Stimulated activated CD4-positive, alpha-beta T cell treated with anti-CD3 and anti-CD28 coated beads, Interleukin-2, amount 100 ng/mL, for 48 hours (primary cell): ENCODE data around the gene PBX4.

ENCODE experiments used
- DNase-seq, 2 donors: peaks; one replicate each; pipeline ENCODE4 v3.0.0-alpha.2; 2020

The PBX4 gene

GRCh38 chr19:19647037-19647835, 28.7 kb upstream of the PBX4 start:
- DNase-seq, result no peak

DNA sequence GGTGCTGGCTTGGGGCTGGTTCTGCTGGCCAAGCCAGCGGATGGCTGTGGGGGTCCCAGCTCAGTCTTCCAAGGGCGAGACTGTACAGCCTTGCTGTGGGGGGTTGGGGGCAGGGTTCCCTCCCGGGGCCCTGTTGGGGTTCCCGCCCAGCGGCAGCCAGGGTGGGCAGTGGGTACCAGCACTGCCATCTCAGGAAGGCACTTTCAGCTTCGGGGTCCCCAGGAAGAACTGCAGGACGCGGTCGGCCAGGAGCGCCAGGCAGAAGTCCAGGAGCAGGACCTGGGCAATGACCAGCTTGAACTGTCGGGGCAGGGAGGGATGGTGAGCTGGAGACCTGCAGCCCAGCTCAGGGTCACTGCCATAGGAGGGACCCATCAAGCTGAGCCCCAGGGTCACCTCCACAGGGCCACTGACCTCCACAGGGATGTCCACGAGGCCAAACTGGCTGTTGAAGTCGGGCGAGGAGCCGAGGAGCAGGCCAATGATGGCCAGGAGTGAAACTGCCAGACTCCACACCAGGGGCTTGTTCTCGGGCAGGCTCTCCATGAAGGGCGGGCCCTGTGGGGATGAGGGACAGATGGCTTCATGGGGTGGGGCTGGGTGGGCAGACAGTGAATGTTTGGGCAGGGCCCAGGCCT, 26.9 kb upstream of the PBX4 start:
- DNase-seq, result no peak

GRCh38 chr19:19644054-19644388, 25.5 kb upstream of the PBX4 start:
- DNase-seq, result no peak

GRCh38 chr19:19643158-19644053, 24.9 kb upstream of the PBX4 start, which contains the start of gene GMIP:
Gene GMIP (minus strand): TSS chr19:19643657. CDS start chr19:19643529, 128 bp downstream.
- peak; percentile 83 to 86 for DNase-seq

DNA sequence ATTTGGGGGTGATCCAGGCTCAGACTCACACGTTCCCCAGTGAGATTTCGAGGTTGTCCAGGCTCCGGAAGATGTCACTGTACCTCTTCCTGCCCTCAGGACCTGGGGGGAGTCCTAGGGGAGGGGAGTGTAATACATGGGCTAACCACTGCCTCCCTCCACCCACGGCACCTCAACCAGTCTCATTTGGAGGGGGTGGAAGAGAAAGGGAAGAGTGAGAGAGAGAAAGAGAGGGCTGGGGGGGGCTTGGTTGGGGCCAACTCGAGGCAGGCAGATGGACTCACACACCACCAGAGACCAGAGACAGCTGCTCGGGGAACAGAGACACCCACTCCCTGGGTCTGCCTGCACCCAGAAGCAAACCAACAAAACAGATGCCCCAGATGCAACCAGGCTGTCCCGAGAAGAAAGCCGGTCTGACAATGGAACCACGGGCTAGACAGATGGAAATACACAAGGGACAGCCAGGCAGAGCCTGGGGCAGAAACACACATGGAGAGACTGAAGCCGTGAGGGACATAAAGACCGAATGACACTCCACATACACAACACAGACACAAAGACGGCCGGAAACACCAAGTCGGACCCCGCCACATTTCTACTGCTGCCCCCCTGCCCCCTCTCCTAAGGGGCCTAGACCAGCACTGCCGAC, 24.1 kb upstream of the PBX4 start:
- peak; percentile 21 for DNase-seq

DNA sequence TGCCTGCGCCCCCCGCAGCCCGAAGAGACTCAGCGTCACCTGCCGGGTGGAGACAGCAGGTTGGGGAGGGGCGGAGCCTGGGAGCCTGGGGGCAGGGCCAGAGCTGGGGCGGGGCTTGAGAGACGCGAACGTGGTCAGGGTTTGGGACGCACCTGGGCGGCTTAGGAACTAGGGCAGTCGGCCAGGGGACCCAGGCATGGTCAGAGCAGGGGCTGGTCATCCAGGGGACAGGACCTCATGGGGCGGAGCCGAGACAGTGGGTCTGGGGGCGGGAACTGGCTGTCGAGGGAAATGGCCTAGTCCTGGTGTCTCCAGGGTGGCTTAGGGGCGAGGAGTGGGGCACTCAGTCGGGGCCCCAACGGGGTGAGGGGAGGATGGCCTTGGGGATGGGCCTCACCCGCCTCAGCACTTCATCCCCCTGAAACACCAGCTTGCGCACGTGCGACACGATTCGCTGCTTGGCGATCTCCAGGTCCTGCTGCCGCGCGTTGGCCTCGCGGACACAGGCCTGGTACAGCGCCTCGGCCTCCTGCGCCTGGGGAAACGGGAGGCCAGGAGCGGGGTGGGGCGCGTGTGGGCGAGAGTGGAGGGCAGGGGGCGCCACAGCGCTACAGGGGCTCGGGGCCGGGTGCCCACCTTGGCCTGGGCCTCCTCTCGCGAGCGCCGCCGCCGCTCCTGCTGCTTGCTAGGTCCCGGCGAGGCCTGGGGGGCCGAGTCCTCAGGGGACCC, 19.2 kb upstream of the PBX4 start:
- no peak for DNase-seq

GRCh38 chr19:19637186-19637522, 18.7 kb upstream of the PBX4 start:
- no peak for DNase-seq

DNA sequence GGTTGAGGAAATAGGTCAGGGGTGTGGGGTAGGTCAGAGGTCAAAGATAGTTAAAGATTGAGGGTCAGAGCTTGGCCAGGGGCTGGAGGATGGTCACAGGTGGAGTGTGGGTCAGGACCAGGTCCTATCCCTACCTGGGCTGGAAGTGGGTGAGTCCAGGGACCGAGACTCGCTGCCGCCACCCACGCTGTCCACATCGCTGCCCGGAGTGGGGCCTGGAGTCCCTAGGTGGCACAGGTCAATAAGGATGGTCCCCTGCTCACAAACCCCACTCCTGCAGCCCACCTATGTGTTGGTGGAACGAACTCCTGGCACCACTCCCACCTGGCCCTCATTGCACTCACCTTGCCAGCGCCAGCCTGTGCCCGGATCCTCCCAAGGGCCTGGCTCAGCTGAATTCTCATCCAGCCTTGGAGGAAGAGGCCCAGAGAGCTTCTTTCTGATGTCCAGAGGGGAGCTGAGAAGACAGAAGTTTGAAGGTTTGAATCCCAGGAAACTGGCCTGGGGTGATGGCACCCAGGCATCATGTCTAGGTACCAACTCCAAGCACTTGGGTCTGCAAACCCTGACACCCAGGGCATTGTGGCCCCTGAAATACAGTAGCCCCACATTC, 18.2 kb upstream of the PBX4 start:
- no peak for DNase-seq

- DNase-seq, result no peak
These were observed 16.8 kb upstream of the PBX4 start for GRCh38 chr19:19635313-19635702.

- DNase-seq, result no peak
These were observed 16.2 kb upstream of the PBX4 start for GRCh38 chr19:19634516-19635312.

DNA sequence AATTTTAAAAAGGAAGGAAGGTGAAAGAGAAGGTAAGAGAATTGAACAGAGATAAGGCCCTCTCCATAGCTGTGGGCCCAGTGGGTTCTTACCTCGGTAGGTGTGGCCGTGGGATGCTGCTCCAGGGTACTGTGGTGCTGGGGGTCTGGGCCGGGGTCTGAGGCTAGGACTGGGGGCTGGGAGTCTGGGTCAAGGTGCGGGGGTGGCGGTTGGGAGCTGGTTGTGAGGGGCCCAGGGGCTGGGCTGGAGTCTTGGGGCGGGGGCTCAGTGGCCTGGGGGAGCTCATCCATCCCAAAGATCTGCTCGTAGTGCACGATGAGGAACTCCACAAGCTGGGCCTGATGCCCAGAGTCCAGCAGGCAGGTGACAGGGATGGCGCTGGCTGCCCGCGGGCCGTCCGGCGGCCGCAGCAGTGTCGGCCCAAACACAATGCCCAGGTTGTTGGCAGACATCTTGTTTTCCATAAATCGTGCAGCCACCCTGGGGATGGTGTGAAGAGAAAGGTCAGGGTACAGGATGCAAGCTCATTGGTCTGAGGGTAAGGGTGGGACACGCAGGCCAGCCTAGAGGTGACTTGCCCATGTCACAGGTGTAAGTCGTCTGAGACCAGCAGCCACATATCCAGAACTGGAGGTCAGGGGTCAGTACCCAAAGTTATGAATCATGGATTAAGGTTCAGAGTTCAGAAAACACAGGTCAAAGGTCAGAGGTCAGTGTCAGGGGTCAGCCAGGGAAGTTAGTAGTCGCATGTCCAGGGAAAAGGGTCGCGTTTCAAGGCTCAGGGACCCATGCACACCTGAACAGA, 15.4 kb upstream of the PBX4 start:
- DNase-seq, result no peak

GRCh38 chr19:19632661-19633060, 14.2 kb upstream of the PBX4 start:
- DNase-seq, result no peak

DNA sequence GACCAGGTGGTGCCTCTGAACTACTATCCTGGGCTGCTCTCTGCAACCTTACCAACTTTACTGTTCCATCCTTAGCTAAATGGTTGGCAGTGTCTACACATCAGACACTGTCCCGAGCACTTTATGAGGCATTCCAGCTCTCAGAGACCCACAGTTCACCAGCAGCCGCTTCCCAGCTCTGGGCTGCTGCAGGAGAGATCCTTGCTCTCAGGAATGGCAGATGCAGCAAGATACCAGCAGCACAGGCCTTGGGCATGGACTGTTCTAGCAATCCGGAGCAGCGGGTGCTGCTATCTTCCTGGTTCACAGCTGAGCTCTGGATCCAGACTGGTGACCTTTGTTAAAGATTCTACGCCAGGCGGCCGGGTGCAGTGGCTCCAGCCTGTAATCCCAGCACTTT, 12.9 kb upstream of the PBX4 start:
- no peak for DNase-seq

DNA sequence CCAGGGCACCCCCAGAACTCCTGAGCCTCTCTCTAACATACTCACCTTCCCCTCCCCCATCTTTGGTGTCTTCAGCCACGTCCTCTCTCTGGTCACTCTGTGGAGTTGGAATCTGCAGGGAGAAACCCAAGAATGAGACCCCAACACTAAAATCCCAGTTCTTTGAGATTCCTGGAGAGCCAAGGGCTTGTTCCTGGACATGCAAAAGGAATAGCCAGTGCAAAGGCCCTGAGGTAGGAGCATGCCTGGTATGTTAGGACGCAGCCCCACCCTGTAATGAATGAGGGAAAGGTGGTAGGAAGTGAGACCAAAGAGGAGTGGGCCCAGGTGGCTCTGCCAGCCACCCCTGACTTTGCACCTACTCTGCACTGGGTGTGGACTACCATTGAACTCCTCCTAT, 11.9 kb upstream of the PBX4 start:
- DNase-seq, result no peak

GRCh38 chr19:19630062-19630414, 11.6 kb upstream of the PBX4 start:
- DNase-seq, result no peak

DNA sequence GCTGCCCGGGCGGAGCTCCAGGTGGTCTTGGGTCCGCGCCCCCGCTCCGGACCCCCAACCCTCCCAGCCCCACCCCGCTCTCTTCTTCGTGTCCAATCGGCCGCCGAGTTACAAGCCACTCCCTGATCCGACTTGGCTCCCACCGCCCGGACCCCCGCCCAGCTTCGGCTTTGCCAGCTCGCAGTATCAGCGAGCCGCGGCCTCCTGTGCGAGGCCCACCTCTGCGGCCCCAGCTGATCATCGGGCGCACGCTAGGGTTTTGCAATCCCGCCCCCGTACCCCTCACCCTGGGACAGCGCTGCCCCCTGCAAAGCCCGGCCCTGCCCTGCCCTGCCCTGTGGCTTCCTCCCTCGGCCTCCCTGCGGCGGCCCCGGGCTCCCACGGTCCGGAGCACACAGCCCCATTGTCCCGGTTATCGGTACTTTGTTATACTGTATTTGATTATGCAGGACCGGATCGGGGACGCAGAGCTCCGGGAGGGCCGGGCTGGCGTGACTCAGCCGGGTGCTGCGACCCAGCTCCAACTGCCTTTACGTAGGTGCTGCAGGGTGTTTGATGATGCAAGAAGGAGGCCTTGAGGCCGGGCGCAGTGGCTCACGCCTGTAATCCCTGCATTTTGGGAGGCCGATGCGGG, 10.1 kb upstream of the PBX4 start:
- peak; percentile 15 to 23 for DNase-seq

DNA sequence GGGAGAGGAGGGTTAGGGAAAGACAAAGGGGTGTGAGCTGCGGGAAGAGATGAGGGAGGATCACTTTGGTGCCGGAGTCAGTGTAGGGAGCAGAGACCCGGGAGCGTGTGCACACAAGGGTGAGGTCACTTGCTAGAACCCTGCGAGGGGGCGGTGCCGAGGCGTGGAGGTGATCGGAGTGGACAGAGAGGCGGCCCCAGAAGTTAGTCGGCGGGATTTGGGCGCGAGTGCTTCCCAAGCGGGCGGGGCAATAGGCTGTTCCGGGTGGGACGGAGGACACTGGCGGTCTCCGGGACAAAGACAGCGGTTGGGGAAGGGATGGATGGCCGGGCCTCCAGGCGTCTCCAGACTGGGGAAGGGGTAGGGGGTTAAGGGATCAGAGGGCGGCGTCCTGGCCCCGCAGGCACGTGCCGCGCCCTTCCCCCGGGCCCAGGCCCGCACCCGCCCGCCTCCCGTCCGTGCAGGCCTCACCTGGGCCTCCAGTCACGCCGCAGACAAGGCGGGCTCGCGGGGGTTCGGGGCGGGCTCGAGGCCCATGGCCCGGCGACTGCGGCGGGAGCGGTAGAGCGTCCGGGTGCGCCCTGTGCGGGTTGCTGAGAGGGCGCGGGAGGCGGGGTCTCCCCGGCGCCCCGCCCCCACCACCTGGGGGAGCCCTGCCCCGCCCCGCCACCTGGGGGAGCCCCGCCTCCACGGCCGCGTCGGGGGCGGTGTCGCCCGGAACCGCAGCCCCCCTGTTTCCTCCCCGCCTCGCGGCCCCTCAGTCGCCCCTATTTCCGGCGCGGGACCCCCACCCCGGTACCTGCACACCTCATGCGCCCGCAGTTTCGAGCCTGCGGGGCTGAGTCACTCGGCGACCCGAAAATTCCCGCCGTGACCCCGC, 9.4 kb upstream of the PBX4 start, which contains the start of gene LPAR2:
LPAR2 (minus strand) TSS at position 600 of the 880 bp plus-strand sequence. CDS start 945 bp downstream, outside the sequence.
- peak; percentile 42 to 64 for DNase-seq
